ENCODE results near the gene GNAQ. TPM values are rescaled to one million over a fixed set of nuclear protein-coding genes. Genes with fewer than 3 reads are reported as not detected.

Gene GNAQ
- total RNA-seq, 1 experiment from 2014 or later: 28.7 TPM

DNA sequence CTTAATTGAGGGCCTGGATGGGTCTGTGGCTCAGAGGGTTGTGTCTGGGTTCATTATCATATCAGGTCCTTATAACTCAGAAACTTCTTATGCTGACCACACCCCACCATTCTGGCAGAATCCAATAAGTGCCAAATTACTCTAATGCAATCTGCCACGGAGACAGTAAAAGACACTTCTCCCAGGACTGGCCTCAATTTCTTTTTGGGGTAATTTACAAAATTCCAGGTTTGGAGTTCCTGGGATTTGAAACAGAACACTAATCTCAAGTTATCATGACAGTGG, 187.8 kb downstream of the GNAQ start:
- Histone ChIP-seq H3K36me3 (ENCODE audit: control insufficient read depth in 1 of 2, insufficient read depth in 2 of 2, low read length in 2 of 2) (no peaks in the 10 kb centered on the region), H3K4me1 (ENCODE audit: control insufficient read depth in 1 of 2, insufficient read depth in 2 of 2, low read length in 2 of 2) (peaks cover 12 to 16% of the 10 kb centered on the region in 2 experiments), H3K9ac (ENCODE audit: low read length) (no peak overlapping the region), H4K20me1 (ENCODE audit: insufficient read depth) (no peaks in the 10 kb centered on the region), H3K27me3 (ENCODE audit: insufficient read depth, low read length) (no peaks in the 10 kb centered on the region), H3K9me3 (ENCODE audit: control insufficient read depth in 1 of 2, insufficient read depth in 1 of 2, low read depth in 1 of 2, low read length in 2 of 2) (no peaks in the 10 kb centered on the region), H2AFZ (ENCODE audit: low read depth, low read length, poor library complexity, severe bottlenecking) (no peak overlapping the region), H3K27ac (ENCODE audit: low read depth, low read length) (no peak overlapping the region), H3K79me2 (ENCODE audit: insufficient read depth, low read length) (no peaks in the 10 kb centered on the region), H3K4me2 (ENCODE audit: low read length) (no peak overlapping the region), H3K9me2 (ENCODE audit: insufficient read depth) (no peaks in the 10 kb centered on the region), H3K4me3 (replicated peaks in 1 of 2; ENCODE audit: low read depth in 1 of 2, low read length in 2 of 2) (no peak overlapping the region)
- BruUV-seq (replicated peaks): no TSS peak
- intact Hi-C loops (cut with micrococcal nuclease): loop anchor here (10.0 kb wide), 1 partner anchor 191 kb away; the partner anchor contains the start of gene GNAQ
- TF ChIP-seq ZNF274 (IDR thresholded peaks at IDR 0.05; ENCODE audit: low read depth, low read length): no peak
- no peak for TF ChIP-seq EGR1 (IDR thresholded peaks at IDR 0.05; ENCODE audit: low read depth)
- no peak for TF ChIP-seq CBX3 (IDR thresholded peaks at IDR 0.05; ENCODE audit: low read depth)
- TF ChIP-seq, protein P1, sequence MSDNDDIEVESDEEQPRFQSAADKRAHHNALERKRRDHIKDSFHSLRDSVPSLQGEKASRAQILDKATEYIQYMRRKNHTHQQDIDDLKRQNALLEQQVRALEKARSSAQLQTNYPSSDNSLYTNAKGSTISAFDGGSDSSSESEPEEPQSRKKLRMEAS (IDR thresholded peaks at IDR 0.05): no peak
- TF ChIP-seq ZFX (IDR thresholded peaks at IDR 0.05): no peak
- no peak for TF ChIP-seq EZH2 (IDR thresholded peaks at IDR 0.05)
- TF ChIP-seq, protein P2, sequence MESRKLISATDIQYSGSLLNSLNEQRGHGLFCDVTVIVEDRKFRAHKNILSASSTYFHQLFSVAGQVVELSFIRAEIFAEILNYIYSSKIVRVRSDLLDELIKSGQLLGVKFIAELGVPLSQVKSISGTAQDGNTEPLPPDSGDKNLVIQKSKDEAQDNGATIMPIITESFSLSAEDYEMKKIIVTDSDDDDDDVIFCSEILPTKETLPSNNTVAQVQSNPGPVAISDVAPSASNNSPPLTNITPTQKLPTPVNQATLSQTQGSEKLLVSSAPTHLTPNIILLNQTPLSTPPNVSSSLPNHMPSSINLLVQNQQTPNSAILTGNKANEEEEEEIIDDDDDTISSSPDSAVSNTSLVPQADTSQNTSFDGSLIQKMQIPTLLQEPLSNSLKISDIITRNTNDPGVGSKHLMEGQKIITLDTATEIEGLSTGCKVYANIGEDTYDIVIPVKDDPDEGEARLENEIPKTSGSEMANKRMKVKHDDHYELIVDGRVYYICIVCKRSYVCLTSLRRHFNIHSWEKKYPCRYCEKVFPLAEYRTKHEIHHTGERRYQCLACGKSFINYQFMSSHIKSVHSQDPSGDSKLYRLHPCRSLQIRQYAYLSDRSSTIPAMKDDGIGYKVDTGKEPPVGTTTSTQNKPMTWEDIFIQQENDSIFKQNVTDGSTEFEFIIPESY (IDR thresholded peaks at IDR 0.05; ENCODE audit: extremely low read depth, insufficient replicate concordance, low read length): no peak
- no peak for TF ChIP-seq JUND (IDR thresholded peaks at IDR 0.05)
- TF ChIP-seq POLR2A (IDR thresholded peaks at IDR 0.05; ENCODE audit: borderline replicate concordance, extremely low read depth, insufficient read depth, insufficient read length): no peak
- no peak for TF ChIP-seq CEBPB (IDR thresholded peaks at IDR 0.05; ENCODE audit: low read depth)
- TF ChIP-seq, protein P3, sequence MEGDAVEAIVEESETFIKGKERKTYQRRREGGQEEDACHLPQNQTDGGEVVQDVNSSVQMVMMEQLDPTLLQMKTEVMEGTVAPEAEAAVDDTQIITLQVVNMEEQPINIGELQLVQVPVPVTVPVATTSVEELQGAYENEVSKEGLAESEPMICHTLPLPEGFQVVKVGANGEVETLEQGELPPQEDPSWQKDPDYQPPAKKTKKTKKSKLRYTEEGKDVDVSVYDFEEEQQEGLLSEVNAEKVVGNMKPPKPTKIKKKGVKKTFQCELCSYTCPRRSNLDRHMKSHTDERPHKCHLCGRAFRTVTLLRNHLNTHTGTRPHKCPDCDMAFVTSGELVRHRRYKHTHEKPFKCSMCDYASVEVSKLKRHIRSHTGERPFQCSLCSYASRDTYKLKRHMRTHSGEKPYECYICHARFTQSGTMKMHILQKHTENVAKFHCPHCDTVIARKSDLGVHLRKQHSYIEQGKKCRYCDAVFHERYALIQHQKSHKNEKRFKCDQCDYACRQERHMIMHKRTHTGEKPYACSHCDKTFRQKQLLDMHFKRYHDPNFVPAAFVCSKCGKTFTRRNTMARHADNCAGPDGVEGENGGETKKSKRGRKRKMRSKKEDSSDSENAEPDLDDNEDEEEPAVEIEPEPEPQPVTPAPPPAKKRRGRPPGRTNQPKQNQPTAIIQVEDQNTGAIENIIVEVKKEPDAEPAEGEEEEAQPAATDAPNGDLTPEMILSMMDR (IDR thresholded peaks at IDR 0.05 in 2 of 3, conservative IDR thresholded peaks at IDR 0.05 in 1 of 3; ENCODE audit: borderline replicate concordance in 1 of 3, insufficient read depth in 1 of 3, low read depth in 2 of 3, low read length in 2 of 3): no peak
- no peak for TF ChIP-seq FOSL1 (IDR thresholded peaks at IDR 0.05; ENCODE audit: low read depth)
- TF ChIP-seq POLR2AphosphoS5 (IDR thresholded peaks at IDR 0.05; ENCODE audit: low read depth, low read length): no peak
- TF ChIP-seq, protein P4, sequence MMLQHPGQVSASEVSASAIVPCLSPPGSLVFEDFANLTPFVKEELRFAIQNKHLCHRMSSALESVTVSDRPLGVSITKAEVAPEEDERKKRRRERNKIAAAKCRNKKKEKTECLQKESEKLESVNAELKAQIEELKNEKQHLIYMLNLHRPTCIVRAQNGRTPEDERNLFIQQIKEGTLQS (IDR thresholded peaks at IDR 0.05): no peak
- TF ChIP-seq, protein P5, sequence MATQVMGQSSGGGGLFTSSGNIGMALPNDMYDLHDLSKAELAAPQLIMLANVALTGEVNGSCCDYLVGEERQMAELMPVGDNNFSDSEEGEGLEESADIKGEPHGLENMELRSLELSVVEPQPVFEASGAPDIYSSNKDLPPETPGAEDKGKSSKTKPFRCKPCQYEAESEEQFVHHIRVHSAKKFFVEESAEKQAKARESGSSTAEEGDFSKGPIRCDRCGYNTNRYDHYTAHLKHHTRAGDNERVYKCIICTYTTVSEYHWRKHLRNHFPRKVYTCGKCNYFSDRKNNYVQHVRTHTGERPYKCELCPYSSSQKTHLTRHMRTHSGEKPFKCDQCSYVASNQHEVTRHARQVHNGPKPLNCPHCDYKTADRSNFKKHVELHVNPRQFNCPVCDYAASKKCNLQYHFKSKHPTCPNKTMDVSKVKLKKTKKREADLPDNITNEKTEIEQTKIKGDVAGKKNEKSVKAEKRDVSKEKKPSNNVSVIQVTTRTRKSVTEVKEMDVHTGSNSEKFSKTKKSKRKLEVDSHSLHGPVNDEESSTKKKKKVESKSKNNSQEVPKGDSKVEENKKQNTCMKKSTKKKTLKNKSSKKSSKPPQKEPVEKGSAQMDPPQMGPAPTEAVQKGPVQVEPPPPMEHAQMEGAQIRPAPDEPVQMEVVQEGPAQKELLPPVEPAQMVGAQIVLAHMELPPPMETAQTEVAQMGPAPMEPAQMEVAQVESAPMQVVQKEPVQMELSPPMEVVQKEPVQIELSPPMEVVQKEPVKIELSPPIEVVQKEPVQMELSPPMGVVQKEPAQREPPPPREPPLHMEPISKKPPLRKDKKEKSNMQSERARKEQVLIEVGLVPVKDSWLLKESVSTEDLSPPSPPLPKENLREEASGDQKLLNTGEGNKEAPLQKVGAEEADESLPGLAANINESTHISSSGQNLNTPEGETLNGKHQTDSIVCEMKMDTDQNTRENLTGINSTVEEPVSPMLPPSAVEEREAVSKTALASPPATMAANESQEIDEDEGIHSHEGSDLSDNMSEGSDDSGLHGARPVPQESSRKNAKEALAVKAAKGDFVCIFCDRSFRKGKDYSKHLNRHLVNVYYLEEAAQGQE (IDR thresholded peaks at IDR 0.05; ENCODE audit: low read depth): no peak
- no peak for TF ChIP-seq TCF7L2 (IDR thresholded peaks at IDR 0.05; ENCODE audit: borderline replicate concordance, extremely low read depth, insufficient read depth, insufficient read length)
- TF ChIP-seq YY1 (IDR thresholded peaks at IDR 0.05; ENCODE audit: extremely low read depth, insufficient replicate concordance, low read depth, low read length): no peak
- TF ChIP-seq EZH2phosphoT487 (IDR thresholded peaks at IDR 0.05; ENCODE audit: borderline replicate concordance): no peak
- POLR2A ChIA-PET: no interaction called here
- DNase-seq (ENCODE audit: low read depth, low spot score) (no peak), ATAC-seq (no peak)
- CTCF ChIA-PET: no interaction called here
- RAD21 ChIA-PET (ENCODE audit: low non-redundant PET in 1 of 2, low total read pairs in 2 of 2, uncharacterized antibody in 2 of 2, unreplicated experiment in 2 of 2): no interaction called here
